Ovary (tissue), 3 donors: ENCODE data around the gene ATXN1.

Source experiments
- CTCF ChIP-seq, 3 donors: fragments of 450-650 bp in 2 of 3; fragments of 200-600 bp in 1 of 3; IDR thresholded peaks; one replicate each; pipeline versions ENCODE4 v1.5.1 to v1.8.0; 2016 to 2022; ENCODE audit warnings: antibody characterized with exemption in 3 of 3, mild to moderate bottlenecking in 1 of 3
- EP300 ChIP-seq: sonication (generic); formaldehyde crosslinking; IDR thresholded peaks from one replicate; pipeline ENCODE4 v1.6.1; 2017; ENCODE audit warnings: antibody characterized with exemption
- POLR2A ChIP-seq: fragments of 450-650 bp; IDR thresholded peaks from one replicate; pipeline ENCODE4 v1.6.1; 2017; ENCODE audit warnings: antibody characterized with exemption, mild to moderate bottlenecking, moderate library complexity
- donor health status: DM: no; HTN: no; CAD: no.

- no peak for TF ChIP-seq CTCF (IDR thresholded peaks at IDR 0.05)
- TF ChIP-seq POLR2A, result no peak
- no peak for TF ChIP-seq EP300
Measured at GRCh38 chr6:16429669-16430068, 331.6 kb downstream of the ATXN1 start.
